Activated CD8-positive, alpha-beta memory T cell treated with anti-CD3 and anti-CD28 coated beads, Interleukin-2, amount 50 U/mL, for 1 hour (primary cell): Measurements from ENCODE around the gene GMPR2.
"Not testable (repeated sequence)": the region's sequence is repeated elsewhere in the genome, so short reads cannot be mapped to it uniquely, and the experiment has no call there.

Experiments
- DNase-seq: peaks from one replicate; pipeline ENCODE4 v3.0.0-alpha.2; 2020; ENCODE audit errors: extremely low read depth

Gene GMPR2

DNA sequence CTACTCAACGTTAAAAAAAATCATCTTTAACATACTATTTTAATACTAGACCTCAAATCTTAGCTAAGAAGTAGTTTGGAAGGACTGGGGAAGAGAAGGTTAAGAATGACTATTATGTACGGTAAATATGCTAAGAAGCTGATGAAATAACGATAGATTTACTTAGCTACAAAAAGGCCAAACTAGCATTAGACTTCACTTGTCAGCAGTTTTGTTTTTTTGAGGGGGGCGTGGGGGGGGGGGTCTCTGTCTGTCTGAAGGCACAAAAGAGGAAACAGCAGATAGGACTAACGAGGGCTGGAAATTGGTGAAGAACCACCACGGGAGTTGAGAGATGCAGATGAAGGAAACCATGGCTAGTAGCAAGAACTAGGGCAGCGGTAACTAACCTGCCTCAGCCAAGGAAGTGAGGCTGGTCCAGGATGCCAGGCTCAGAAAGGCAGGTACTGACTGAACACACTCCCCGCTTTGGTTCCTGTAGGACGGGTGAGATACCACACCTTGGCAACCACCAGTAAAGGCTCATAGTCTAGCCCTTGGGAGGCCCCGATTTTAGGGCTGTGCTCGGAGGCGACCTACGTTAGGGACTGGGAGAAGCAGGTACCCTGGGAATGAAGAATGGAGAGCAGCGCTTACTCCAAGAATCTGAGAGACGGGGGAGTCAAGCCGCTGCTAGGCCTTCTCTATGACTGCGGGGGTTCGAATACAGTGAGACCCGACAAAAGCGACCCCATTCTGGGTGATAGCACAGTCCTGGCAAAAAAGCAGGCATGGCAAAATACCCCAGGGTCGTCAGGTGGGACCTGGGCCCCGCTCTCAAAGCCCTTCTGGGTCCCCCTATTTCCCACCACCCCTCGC lies 1.2 kb upstream of the GMPR2 start:
- no peak for DNase-seq

DNA sequence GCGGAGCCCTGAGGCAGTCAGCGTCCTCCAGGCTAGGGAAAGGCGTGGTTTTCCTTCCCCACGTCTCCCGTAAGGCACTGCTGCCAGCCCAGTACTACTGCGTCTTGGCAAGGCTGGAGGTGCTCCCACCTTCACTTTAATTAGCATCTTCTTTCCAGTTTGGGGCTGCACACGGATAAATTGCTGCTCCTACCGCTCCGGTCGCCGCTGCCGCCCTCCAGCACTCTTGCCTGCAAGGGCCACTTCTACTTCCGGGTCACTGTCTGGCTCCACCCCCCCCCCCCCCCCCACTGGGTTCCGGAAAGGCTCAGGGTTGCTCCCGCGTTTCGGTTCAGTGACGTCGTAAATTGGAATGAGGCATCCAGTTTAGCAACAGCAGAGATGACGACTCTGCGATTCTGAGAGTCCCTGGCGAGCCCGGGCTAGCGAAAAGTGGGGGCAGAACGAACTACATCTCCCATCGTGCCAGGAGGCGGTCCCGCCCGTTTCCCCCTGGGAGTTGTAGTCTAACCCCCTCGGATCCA lies 546 bp upstream of the GMPR2 start, which contains the start of gene NEDD8:
NEDD8 (minus strand) TSS at position 247 of the 524 bp plus-strand sequence; CDS start at position 147, 100 bp downstream.
- DNase-seq: peak; percentile 68

DNA sequence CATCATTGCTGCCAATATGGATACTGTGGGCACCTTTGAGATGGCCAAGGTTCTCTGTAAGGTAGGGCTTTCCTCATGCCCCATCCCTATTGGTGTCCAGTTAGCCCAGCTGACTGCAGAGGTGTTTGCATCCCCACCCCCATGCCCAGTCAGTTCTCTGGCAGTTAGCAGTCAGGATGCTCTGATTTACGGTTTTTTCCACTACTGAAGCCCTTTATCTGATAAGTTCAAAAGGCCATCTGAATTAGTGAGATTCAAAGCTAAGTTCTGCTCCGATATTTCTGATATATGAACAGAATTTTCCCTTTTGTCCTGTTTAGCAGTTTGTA lies 773 bp downstream of the GMPR2 start:
- DNase-seq: no peak

DNA sequence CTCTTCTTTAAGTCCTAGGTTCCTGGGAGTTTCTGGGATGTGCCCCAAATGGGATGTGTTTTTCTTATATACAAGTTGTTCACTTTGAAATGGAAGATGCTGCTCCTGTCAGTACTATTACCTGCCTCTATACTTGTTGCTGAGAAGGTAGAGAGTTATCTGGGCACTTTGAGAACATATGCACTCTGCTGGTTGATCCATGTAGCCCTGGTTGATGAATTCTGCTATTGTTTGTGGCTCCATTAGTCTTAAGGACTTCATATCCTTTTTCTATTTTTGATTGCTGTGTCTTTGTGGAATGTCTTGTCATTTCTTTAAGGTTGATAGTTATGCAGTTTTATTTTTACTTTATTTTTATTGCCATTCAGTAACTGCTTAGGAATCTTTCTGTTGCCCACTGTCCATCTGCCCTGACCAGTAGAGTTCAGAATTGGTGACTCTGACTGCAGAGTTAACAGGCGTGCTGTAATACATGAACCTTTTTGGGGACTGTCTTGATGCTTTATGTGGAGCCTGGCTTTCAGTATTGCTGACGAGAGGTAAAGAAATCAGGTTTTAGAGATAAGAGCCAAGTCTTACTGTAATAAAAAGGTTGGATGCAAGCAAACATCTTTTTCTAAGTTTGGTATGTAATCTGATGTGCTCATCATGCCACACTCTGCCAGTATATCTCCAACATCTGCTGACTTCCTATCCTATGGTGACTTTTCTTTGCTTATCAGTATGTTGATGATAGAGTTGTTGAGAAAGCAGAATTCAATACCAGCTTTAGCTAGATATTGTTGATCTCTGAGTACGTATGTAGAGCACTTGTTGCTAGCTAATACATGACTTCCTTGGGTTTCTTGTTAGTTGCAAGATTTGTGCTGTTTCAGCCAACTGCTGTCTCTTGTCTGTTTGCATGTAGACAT lies 1.6 kb downstream of the GMPR2 start:
- no peak for DNase-seq

DNA sequence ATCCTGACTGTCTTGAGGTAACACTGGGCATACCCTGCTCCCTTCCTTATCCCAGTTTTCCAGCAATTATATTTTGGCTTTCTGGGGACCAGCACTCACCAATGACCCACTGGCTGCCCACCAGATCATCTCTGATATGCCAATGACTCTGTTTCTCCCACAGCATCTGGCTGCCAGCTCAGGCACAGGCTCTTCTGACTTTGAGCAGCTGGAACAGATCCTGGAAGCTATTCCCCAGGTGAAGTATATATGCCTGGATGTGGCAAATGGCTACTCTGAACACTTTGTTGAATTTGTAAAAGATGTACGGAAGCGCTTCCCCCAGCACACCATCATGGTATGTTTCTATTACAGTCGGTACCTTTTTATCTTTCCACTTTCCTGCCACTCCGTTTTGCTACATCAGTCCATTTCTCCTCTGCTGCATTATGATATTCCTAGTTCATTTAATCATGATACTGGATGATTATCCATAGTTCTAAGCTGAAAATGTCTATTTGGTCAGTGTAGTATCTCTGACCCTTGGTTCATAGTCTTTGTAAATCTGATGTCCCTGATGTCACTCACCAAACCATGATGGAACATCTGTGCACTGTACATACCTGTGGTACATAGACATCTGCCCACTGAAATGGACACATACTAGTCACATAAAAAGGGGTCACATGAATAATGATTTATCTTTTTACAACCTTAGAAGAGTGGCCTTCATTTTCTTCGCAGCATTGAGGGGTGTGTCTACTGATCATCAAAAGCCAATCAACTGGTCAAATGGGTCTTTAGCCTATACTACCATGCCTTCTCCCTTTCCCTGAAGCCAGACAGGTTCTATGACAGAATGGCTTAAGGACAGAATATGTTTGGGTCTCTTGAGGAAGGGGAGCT lies 3.3 kb downstream of the GMPR2 start:
- no peak for DNase-seq

DNA sequence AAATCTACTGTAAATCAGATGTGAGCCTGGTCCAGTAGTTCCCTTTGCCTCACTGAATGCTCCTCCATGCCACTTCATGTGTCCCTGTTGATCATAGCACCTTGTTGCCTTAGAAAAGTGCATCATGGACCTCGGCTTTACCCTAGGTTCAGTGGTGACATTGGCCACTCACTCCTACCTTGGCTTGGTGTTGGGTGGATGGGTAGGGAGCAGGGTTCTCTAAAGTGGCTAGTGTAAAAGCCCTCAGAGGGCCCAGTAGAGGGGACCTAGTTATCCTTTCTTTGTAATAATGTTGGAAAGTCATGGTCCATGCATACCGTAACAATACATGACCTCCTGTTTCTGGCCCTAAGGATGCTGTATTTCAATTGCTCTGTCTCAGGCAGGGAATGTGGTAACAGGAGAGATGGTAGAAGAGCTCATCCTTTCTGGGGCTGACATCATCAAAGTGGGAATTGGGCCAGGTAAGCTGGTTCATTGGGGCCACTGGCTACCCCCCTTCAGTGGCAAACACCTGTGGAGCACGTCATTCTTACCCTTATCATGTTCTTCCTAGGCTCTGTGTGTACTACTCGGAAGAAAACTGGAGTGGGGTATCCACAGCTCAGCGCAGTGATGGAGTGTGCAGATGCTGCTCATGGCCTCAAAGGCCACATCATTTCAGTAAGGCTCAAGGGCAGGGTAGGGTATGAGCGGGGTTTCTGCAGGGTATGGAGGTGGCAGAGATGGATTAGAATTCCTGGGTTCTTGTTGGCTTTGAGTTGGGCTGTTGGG lies 4.1 kb downstream of the GMPR2 start:
- DNase-seq: no peak

DNA sequence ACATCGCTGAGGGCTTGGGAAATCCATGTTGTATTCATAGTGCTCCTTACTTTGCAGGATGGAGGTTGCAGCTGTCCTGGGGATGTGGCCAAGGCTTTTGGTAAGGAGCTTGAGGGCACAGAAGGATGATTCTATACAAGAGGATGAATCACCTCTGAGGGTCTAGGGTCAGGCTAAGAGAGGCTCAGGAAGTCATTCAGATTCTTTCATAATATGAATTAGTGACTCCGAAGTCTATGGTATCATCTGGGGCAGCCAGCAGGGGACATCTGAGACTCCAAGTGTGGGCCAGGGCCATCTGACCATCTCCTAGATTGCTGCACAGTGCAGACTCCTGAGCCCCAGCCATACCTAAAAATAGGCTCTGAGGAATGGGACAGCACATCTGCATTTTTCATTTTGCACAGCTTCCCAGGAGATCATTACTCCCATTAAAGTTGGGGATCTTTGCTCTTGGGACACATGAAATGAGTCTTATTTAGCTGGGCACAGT lies 4.8 kb downstream of the GMPR2 start:
- no peak for DNase-seq

DNA sequence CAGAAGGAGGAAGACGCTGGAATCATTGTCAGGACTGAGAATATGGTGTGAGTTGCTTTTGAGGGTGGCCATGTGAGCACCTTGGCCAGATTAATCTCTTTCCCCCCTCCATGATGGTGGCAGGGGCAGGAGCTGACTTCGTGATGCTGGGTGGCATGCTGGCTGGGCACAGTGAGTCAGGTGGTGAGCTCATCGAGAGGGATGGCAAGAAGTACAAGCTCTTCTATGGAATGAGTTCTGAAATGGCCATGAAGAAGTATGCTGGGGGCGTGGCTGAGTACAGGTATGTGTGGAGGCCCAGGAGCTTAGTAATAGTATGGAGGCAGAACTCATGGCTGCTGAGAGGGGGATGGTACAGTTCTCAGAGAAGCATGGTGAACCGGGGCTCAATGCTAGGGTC lies 5.4 kb downstream of the GMPR2 start:
- DNase-seq: no peak

DNA sequence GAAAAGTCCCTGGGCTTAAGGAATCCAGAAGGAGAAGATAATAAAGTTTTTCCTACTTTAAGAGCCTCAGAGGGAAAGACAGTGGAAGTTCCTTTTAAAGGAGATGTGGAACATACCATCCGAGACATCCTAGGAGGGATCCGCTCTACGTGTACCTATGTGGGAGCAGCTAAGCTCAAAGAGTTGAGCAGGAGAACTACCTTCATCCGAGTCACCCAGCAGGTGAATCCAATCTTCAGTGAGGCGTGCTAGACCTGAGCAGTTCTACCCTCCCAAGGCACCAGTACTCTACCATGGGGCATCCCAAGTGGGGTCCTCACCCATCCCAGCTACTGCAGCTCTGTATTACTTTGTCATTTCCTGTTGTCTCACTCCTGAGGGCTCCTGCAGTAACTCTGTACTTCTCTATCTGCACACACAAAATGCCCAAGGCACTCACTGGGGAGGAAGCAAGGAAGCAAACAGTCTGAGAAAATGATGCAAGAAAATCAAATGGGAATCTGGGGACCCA lies 5.9 kb downstream of the GMPR2 start:
- DNase-seq: no peak

DNA sequence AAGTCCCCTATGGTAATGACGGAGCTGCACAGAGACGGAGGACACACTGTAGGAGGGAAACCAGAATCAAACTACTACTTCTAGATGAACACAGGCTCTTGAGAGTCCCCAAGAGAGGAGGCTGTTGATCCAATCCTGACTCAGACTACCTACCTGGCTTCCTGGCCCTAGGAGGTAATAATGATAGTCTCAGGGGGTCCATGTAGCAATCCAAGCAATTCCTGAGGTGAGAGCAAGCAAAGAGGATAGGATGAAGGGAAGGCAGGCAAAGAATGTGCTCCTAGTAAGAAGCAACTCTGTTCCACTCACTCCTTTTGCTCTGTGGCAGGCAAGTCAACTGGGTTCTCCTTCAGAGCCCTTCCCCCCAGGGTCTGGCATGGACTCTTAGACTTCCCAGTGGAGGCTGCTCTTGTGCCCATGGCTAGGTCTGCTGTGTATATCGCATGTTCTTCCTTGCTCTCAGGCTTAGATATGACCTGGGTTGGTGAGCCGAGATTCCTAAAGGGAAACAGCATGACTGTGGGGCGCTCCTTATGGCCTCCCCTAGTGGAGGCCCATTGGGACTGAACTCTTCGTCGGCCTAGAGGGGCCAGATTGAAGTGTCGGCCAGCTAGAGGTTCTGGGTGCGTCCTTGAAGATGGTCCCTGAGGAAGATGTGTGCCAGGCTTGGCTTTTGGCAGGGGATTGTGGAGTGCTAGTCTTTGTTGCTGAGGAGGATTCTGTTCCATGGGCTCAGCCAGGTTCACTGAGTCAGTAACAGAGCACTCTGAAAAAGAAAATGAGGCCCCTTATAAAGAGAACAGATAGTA lies 7.6 kb downstream of the GMPR2 start:
- no peak for DNase-seq

DNA sequence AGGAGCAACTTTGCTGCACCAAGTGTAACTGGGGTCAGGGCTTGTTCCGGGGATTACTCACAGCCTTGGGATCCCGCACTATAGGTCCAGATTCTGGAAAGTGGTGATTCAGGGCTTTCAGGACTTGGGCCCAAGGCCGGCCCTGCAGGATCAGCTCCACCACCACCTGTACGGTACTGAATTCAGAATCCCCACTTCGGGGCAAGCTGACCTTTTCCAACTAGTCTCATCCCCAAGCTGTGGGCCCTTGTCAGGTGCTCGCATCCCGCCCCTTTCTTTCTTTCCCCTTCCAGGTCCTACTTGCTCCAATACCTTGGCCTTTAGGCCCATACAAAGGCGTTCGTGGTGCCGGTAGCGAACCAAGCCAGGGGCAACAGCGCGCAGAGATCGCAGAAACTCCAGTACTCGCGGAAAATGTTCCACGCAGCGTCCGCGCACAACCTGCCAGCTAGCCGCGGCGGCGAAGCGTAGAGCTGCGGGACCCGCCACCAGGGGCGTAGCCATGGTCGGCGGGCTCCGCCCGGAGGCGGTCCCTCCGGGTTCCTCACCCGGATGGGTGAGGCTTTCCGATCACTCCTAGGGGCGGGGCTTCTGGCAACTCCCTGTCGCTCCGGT lies 9.2 kb downstream of the GMPR2 start:
- DNase-seq: peak; percentile 85

DNA sequence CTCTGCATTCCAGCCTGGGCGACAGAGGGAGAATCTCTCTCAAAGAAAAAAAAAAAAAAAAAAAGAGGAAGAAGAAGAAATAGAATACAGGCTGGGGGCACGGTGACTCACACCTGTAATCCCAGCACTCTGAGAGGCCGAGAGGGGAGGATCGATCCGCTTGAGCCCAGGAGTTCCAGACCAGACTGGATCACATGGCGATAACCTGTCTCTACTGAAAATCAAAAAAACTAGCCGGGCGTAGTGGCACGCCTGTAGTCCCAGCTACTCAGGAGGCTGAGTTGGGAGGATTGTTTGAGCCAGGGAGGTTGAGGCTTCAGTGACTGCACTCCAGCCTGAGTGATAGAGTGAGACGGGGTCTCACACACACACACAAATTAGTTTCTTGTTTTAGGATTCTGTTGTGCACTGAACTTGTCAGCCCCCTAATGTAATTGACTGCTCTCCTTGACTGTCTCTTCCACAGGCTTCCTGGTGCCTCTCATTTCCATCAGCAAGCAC lies 10.7 kb downstream of the GMPR2 start:
- no peak for DNase-seq

DNA sequence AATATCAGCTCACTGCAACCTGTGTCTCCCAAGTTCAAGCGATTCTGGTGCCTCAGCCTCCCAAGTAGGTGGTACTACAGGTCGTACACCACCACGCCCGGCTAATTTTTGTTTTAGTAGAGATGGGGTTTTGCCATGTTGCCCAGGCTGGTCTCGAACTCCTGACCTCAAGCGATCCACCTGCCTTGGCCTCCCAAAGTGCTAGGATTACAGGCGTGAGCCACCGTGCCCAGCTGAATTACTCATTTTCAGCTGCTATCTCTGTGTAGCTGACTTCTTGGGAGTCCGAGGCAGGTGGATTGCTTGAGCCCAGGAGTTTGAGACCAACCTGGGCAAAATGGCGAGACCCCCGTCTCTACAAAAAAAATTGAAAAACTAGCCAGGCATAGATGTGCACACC lies 12.6 kb downstream of the GMPR2 start:
- not testable (repeated sequence) for DNase-seq

DNA sequence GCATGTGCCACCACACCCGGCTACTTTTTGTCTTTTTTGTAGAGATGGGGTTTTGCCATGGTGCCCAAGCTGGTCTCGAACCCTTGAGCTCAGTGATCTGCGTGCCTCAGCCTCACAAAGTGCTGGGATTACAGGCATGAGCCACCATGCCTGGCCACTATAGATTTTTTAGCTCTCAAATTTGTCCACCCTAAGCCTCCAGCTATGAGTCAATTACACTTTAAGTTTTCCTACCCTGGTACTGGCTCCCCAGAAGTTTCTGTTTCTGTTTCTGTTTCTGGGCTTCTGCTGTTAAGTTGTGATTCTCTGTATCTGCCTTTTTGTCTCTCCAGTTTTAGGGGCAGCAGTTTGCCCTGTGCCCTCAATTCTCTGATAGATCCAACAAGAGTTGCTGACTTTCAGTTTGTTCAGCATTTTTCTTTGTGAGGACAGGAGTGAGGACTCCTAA lies 14.1 kb downstream of the GMPR2 start:
- DNase-seq: no peak

DNA sequence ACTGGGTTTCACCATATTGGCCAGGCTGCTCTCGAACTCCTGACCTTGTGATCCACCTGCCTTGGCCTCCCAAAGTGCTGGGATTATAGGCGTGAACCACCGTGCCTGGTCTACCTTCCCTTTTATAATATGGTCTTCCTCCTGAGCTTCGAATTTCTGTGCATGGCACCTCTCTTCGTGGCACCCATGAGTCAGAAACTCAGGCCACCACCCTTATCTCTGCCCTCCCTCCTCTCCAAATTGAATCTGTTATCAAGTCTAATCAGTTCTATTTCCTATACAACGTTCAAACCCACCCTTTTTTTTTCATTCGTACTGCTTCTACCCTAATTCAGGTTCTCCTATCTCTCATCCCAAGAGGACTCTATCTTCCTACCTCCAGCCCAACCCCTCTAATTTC lies 14.7 kb downstream of the GMPR2 start:
- no peak for DNase-seq

DNA sequence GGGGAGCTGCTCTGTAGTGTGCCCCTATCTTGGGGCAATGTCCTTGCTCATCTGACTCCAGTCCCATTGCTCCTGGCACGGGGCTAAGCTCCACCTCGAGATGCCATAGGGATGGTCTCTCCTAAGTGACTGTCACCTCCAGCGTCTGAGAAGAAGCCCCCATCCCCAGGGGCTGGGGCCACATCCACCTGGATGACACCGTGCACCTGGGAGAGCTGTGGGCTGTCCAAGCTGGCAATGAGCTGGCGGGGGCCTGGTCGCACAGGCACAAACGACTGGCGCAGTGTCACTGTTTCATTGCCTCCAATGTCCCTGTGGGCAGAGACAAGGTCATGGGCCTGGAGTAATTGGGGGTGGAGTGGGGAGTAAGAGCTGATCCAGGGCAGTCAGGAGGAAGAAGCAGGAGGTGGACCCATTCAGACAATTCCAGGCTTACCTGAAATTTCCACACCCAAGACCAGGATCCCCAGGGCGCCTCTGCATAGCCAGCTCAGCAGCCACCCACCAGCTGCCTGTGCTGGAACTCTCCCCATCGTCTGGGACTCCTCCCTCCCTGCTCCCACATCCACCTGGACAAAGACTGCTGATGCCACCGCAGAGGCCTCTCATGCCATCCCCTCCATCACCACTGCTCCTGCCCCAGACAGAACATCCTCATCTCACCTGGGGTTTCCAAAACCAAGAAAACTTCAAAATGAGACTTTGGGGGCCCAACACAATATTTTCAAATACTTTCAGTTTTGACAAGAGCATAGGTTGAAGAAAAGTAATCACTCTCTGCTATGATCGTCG lies 16.7 kb downstream of the GMPR2 start:
- no peak for DNase-seq

DNA sequence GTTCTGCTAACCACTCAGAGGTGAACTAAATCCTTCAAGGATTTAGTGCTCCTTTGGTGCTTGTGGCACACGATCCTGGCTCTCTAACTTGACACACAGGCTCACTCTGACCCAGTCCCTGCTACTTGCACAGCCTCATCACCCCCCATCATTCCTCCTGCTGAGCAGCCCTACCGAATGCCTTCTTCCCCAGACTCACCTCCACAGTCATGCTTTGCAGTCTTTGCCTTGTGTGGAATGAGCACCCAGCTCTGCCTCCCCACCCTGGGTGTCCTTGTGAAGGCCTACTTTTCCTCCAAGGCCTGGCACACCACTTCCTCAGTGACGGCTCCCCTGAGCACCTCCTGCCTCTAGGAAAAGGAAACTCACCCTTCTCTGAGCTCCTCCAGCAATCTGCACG lies 17.6 kb downstream of the GMPR2 start:
- DNase-seq: no peak

DNA sequence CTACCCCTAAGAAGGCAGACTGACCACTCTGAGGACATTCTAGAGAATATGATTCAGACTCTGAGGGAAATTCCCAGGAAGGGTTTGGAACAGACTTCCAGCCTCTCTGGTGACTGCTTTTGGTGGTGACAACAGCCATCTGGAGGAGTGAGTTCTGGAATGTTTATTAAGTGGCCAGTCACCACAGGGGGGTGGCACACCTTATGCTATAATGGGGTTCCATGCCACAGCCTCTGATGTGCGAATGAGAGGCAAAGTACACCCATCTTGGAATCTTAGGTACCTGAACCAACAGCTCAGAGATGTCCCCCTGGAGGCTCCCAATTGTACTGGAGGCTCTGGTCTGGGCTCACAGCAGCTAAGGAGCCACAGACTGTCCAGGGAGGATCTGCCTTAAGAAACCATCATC lies 19.2 kb downstream of the GMPR2 start:
- DNase-seq: no peak
